Stimulated activated CD8-positive, alpha-beta memory T cell treated with anti-CD3 and anti-CD28 coated beads, Interleukin-15, amount 100 ng/mL, for 1 hour (primary cell): ENCODE results near the gene CWC25.
"Not testable (repeated sequence)": the region's sequence is repeated elsewhere in the genome, so short reads cannot be mapped to it uniquely, and the experiment has no call there.

Experiments
- DNase-seq: peaks from one replicate; pipeline ENCODE4 v3.0.0-alpha.2; 2020; ENCODE audit warnings: low read depth

CWC25 gene

GRCh38 chr17:38824899-38825761 is at the start of gene CWC25:
Gene CWC25, minus strand, starts transcription at chr17:38825321. Its CDS starts 138 bp downstream, at chr17:38825183.
- peak; percentile 93 for DNase-seq

GRCh38 chr17:38873640-38874380 is 48.7 kb upstream of the CWC25 start:
- no peak for DNase-seq

GRCh38 chr17:38872671-38873385 is 47.7 kb upstream of the CWC25 start:
- no peak for DNase-seq

- no peak for DNase-seq
Measured at GRCh38 chr17:38872027-38872511, 46.9 kb upstream of the CWC25 start.

- peak; percentile 49 for DNase-seq
Measured at GRCh38 chr17:38871247-38872015, 46.3 kb upstream of the CWC25 start.

- DNase-seq, result no peak
Measured at GRCh38 chr17:38870259-38871165, 45.4 kb upstream of the CWC25 start.

GRCh38 chr17:38869526-38870258 is 44.6 kb upstream of the CWC25 start, which contains the start of gene LASP1:
Gene LASP1, plus strand, starts transcription at chr17:38870058. Its CDS starts 132 bp downstream, at chr17:38870190.
- peak; percentile 65 for DNase-seq

- peak; percentile 80 for DNase-seq
Measured at GRCh38 chr17:38868817-38869525, 43.9 kb upstream of the CWC25 start.

GRCh38 chr17:38867968-38868816 is 43.1 kb upstream of the CWC25 start:
- no peak for DNase-seq

- peak; percentile 47 for DNase-seq
Measured at GRCh38 chr17:38867179-38867967, 42.3 kb upstream of the CWC25 start.

GRCh38 chr17:38864636-38865398 is 39.7 kb upstream of the CWC25 start:
- no peak for DNase-seq

- DNase-seq, result no peak
Measured at GRCh38 chr17:38861399-38861843, 36.3 kb upstream of the CWC25 start.

GRCh38 chr17:38857271-38857670 is 32.1 kb upstream of the CWC25 start:
- no peak for DNase-seq

GRCh38 chr17:38855101-38855714 is 30.1 kb upstream of the CWC25 start:
- DNase-seq, result not testable (repeated sequence)

GRCh38 chr17:38853292-38854219 is 28.4 kb upstream of the CWC25 start, which contains the start of gene RPL23:
Gene RPL23, minus strand, starts transcription at chr17:38853721. Its CDS starts 11 bp downstream, at chr17:38853710.
- peak; percentile 80 for DNase-seq
